Naive thymus-derived CD8-positive, alpha-beta T cell (primary cell): ENCODE data around the gene PLEKHG5. TPM values are rescaled to one million over a fixed set of nuclear protein-coding genes. Genes with fewer than 3 reads are reported as not detected.

Experiments used
- microRNA-seq: library from miRNA; unstranded; fragments of <30 nt; microRNA quantifications from one replicate; pipeline ENCODE4 v1.2.0, GENCODE V29; 2022; ENCODE audit warnings: borderline microRNAs expressed
- polyA plus RNA-seq, 3 donors: library from polyadenylated mRNA; unstranded; fragments of 300-500 nt; fragmentation: Illumina TruSeq; gene quantifications; one replicate each; pipeline ENCODE4 v1.2.3, GENCODE V29; 2021
- total RNA-seq, 8 experiments: library from RNA in 2 of 8; stranded (reverse) in 2 of 8; gene quantifications; one replicate each; pipeline ENCODE4 v1.2.3 and lab custom pipeline; 2021 to 2026

The PLEKHG5 gene
- total and polyA plus RNA-seq, 5 experiments from 2014 or later: 0.57 to 7.0 (median 1.4) TPM

Small RNA genes within 50 kb of the gene (microRNA-seq; reads per million reads assigned to microRNA genes)
- gene MIR4252: not detected

Other genes starting within 250 kb of the PLEKHG5 start
- not detected for gene HES3, start 247.5 kb downstream of the PLEKHG5 start, total RNA-seq
- gene HES3, start 247.5 kb downstream of the PLEKHG5 start, polyA plus RNA-seq: not detected
- 1 to 10 TPM; 1.3 TPM for gene GPR153, start 230.6 kb downstream of the PLEKHG5 start, total RNA-seq
- under 1 TPM; 0.06 to 0.56 (median 0.16) TPM for gene GPR153, start 230.6 kb downstream of the PLEKHG5 start, polyA plus RNA-seq
- gene ACOT7, start 97.9 kb downstream of the PLEKHG5 start, total RNA-seq: 1 to 10 TPM; 4.3 to 4.9 TPM
- 1 to 10 TPM; 5.6 to 9.4 (median 7.8) TPM for gene ACOT7, start 97.9 kb downstream of the PLEKHG5 start, polyA plus RNA-seq
- gene HES2, start 71.7 kb downstream of the PLEKHG5 start, total RNA-seq: not detected
- not detected for gene HES2, start 71.7 kb downstream of the PLEKHG5 start, polyA plus RNA-seq
- gene ESPN, start 66.9 kb downstream of the PLEKHG5 start, total RNA-seq: 1 to 10 TPM; 2.3 to 2.4 TPM
- gene ESPN, start 66.9 kb downstream of the PLEKHG5 start, polyA plus RNA-seq: under 1 TPM; 0.12 to 0.81 (median 0.15) TPM
- 100 to 1,000 TPM; 378 to 381 TPM for gene TNFRSF25, start 25.5 kb downstream of the PLEKHG5 start, total RNA-seq
- 10 to 100 TPM in 2 of 3 donors, 1 to 10 TPM in 1; 7.2 to 28.7 (median 10.6) TPM for gene TNFRSF25, start 25.5 kb downstream of the PLEKHG5 start, polyA plus RNA-seq
- 10 to 100 TPM; 81.3 to 93.0 TPM for gene NOL9, start 62.8 kb upstream of the PLEKHG5 start, total RNA-seq
- gene NOL9, start 62.8 kb upstream of the PLEKHG5 start, polyA plus RNA-seq: 10 to 100 TPM; 10.4 to 19.4 (median 18.5) TPM
- gene TAS1R1, start 63.6 kb upstream of the PLEKHG5 start, total RNA-seq: not detected
- gene TAS1R1, start 63.6 kb upstream of the PLEKHG5 start, polyA plus RNA-seq: under 1 TPM in 1 of 3 donors, not detected in 2; 0.06 TPM
- 10 to 100 TPM; 64.5 to 73.2 TPM for gene ZBTB48, start 88.3 kb upstream of the PLEKHG5 start, total RNA-seq
- gene ZBTB48, start 88.3 kb upstream of the PLEKHG5 start, polyA plus RNA-seq: 10 to 100 TPM in 2 of 3 donors, 1 to 10 TPM in 1; 9.8 to 30.0 (median 28.7) TPM
- 10 to 100 TPM; 67.1 to 67.7 TPM for gene KLHL21, start 111.2 kb upstream of the PLEKHG5 start, total RNA-seq
- gene KLHL21, start 111.2 kb upstream of the PLEKHG5 start, polyA plus RNA-seq: 10 to 100 TPM; 15.7 to 26.4 (median 16.3) TPM
- gene PHF13, start 122.1 kb upstream of the PLEKHG5 start, total RNA-seq: 1 to 10 TPM; 8.4 to 8.5 TPM
- 1 to 10 TPM; 1.4 to 4.3 (median 3.2) TPM for gene PHF13, start 122.1 kb upstream of the PLEKHG5 start, polyA plus RNA-seq
- gene THAP3, start 133.2 kb upstream of the PLEKHG5 start, total RNA-seq: 10 to 100 TPM; 28.7 to 30.7 TPM
- 10 to 100 TPM; 20.1 to 26.5 (median 25.4) TPM for gene THAP3, start 133.2 kb upstream of the PLEKHG5 start, polyA plus RNA-seq
- gene DNAJC11, start 210.1 kb upstream of the PLEKHG5 start, total RNA-seq: 10 to 100 TPM; 44.9 to 47.4 TPM
- 10 to 100 TPM; 13.2 to 22.5 (median 19.5) TPM for gene DNAJC11, start 210.1 kb upstream of the PLEKHG5 start, polyA plus RNA-seq